Measurements from ENCODE around the gene HAUS1.

DNA sequence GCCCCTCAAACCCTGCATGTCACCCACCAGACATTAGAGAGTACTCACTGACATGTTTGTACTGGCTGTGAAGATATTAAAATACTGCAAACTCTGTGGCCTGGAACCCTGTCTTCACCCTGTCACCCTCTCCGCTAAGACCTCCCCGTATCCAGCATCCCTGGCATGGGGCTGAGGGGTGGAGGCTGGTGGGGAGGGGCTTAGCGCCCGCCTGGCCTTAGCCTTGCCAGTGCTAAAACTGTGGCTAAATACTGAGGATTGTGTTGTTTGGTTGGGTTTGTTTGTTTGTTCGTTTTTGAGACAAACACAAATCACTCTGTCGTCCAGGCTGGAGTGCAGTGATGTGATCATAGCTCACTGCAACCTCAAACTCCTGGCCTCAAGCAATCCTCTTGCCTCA, 34.0 kb upstream of the HAUS1 start:
- TF ChIP-seq, protein P1, sequence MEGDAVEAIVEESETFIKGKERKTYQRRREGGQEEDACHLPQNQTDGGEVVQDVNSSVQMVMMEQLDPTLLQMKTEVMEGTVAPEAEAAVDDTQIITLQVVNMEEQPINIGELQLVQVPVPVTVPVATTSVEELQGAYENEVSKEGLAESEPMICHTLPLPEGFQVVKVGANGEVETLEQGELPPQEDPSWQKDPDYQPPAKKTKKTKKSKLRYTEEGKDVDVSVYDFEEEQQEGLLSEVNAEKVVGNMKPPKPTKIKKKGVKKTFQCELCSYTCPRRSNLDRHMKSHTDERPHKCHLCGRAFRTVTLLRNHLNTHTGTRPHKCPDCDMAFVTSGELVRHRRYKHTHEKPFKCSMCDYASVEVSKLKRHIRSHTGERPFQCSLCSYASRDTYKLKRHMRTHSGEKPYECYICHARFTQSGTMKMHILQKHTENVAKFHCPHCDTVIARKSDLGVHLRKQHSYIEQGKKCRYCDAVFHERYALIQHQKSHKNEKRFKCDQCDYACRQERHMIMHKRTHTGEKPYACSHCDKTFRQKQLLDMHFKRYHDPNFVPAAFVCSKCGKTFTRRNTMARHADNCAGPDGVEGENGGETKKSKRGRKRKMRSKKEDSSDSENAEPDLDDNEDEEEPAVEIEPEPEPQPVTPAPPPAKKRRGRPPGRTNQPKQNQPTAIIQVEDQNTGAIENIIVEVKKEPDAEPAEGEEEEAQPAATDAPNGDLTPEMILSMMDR (conservative IDR thresholded peaks at IDR 0.05; ENCODE audit: low read depth, low read length): no peak
- TF ChIP-seq, protein P2, sequence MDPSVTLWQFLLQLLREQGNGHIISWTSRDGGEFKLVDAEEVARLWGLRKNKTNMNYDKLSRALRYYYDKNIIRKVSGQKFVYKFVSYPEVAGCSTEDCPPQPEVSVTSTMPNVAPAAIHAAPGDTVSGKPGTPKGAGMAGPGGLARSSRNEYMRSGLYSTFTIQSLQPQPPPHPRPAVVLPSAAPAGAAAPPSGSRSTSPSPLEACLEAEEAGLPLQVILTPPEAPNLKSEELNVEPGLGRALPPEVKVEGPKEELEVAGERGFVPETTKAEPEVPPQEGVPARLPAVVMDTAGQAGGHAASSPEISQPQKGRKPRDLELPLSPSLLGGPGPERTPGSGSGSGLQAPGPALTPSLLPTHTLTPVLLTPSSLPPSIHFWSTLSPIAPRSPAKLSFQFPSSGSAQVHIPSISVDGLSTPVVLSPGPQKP (IDR thresholded peaks at IDR 0.05; ENCODE audit: borderline replicate concordance, low read depth, low read length): no peak
- TF ChIP-seq CEBPB (IDR thresholded peaks at IDR 0.05; ENCODE audit: low read depth, low read length): no peak
- TF ChIP-seq, protein P3, sequence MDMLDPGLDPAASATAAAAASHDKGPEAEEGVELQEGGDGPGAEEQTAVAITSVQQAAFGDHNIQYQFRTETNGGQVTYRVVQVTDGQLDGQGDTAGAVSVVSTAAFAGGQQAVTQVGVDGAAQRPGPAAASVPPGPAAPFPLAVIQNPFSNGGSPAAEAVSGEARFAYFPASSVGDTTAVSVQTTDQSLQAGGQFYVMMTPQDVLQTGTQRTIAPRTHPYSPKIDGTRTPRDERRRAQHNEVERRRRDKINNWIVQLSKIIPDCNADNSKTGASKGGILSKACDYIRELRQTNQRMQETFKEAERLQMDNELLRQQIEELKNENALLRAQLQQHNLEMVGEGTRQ (IDR thresholded peaks at IDR 0.05; ENCODE audit: low read depth, low read length): no peak
- no peak for TF ChIP-seq MXI1 (IDR thresholded peaks at IDR 0.05; ENCODE audit: borderline replicate concordance, low read depth, low read length)
- no peak for TF ChIP-seq POLR2A (IDR thresholded peaks at IDR 0.05; ENCODE audit: low read depth, low read length)
- no peak for TF ChIP-seq RCOR1 (IDR thresholded peaks at IDR 0.05; ENCODE audit: insufficient replicate concordance, low read length)
- no peak for TF ChIP-seq RFX5 (IDR thresholded peaks at IDR 0.05; ENCODE audit: low read depth, low read length)
- TF ChIP-seq MAFK (IDR thresholded peaks at IDR 0.05; ENCODE audit: low read depth, low read length): no peak
- no peak for TF ChIP-seq MAZ (IDR thresholded peaks at IDR 0.05; ENCODE audit: borderline replicate concordance, low read depth, low read length)
- TF ChIP-seq FOS (IDR thresholded peaks at IDR 0.05; ENCODE audit: low read depth, low read length): no peak

Measured in IMR-90 (cell line).